Tibial nerve (tissue), 4 donors: Measurements from ENCODE around the gene ZSWIM9.
A peak's percentile ranks its signal among the peaks of the same experiment; 100 is the strongest.

Experiments used
- EP300 ChIP-seq, 2 donors: sonication (generic); formaldehyde crosslinking; IDR thresholded peaks; one replicate each; pipeline ENCODE4 v1.6.1; 2017; ENCODE audit warnings: antibody characterized with exemption in 2 of 2, mild to moderate bottlenecking in 1 of 2
- TF ChIP-seq, protein P1 (sequence below), 5 experiments: fragments of 200-600 bp in 3 of 5; fragments of 450-650 bp in 2 of 5; sonication (generic) in 3 of 5; IDR thresholded peaks; one replicate each; pipeline ENCODE4 v1.5.1; 2016 to 2019; ENCODE audit warnings: antibody characterized with exemption in 5 of 5, mild to moderate bottlenecking in 3 of 5, moderate library complexity in 2 of 5

GRCh38 chr19:48152551-48152950, 17.9 kb upstream of the ZSWIM9 start:
- TF ChIP-seq, protein P1, sequence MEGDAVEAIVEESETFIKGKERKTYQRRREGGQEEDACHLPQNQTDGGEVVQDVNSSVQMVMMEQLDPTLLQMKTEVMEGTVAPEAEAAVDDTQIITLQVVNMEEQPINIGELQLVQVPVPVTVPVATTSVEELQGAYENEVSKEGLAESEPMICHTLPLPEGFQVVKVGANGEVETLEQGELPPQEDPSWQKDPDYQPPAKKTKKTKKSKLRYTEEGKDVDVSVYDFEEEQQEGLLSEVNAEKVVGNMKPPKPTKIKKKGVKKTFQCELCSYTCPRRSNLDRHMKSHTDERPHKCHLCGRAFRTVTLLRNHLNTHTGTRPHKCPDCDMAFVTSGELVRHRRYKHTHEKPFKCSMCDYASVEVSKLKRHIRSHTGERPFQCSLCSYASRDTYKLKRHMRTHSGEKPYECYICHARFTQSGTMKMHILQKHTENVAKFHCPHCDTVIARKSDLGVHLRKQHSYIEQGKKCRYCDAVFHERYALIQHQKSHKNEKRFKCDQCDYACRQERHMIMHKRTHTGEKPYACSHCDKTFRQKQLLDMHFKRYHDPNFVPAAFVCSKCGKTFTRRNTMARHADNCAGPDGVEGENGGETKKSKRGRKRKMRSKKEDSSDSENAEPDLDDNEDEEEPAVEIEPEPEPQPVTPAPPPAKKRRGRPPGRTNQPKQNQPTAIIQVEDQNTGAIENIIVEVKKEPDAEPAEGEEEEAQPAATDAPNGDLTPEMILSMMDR (IDR thresholded peaks at IDR 0.05): peak; percentile 76 to 89 (median 85)
- no peak for TF ChIP-seq EP300 (IDR thresholded peaks at IDR 0.05)
